ENCODE data around the gene PAGE2B.
"Not testable (repeated sequence)": the region's sequence is repeated elsewhere in the genome, so short reads cannot be mapped to it uniquely, and the experiment has no call there.

The PAGE2B gene

GRCh38 chrX:55074851-55075467, at the start of gene PAGE2B:
PAGE2B (plus strand) TSS chrX:55075030; CDS start chrX:55076042, 1,012 bp downstream.
- no peak for FAIRE-seq

GRCh38 chrX:55026143-55026542, 48.7 kb upstream of the PAGE2B start:
- FAIRE-seq = no peak

- FAIRE-seq = no peak
Observed at GRCh38 chrX:55026840-55027239, 48.0 kb upstream of the PAGE2B start.

- FAIRE-seq = no peak
Observed at GRCh38 chrX:55028040-55028439, 46.8 kb upstream of the PAGE2B start.

GRCh38 chrX:55028611-55029010, 46.2 kb upstream of the PAGE2B start:
- no peak for FAIRE-seq

- FAIRE-seq = no peak
Observed at GRCh38 chrX:55029291-55029690, 45.5 kb upstream of the PAGE2B start.

- FAIRE-seq = no peak
Observed at GRCh38 chrX:55030271-55031205, 44.3 kb upstream of the PAGE2B start, which contains the start of gene ALAS2. ALAS2 (minus strand) TSS chrX:55030977; CDS start chrX:55026000, 4,977 bp downstream.

GRCh38 chrX:55033429-55033828, 41.4 kb upstream of the PAGE2B start:
- no peak for FAIRE-seq

- FAIRE-seq = no peak
Observed at GRCh38 chrX:55039471-55039870, 35.4 kb upstream of the PAGE2B start.

- FAIRE-seq = no peak
Observed at GRCh38 chrX:55041514-55041913, 33.3 kb upstream of the PAGE2B start.

GRCh38 chrX:55050599-55050998, 24.2 kb upstream of the PAGE2B start:
- not testable (repeated sequence) for FAIRE-seq

GRCh38 chrX:55056820-55057674, 17.8 kb upstream of the PAGE2B start:
- peak; percentile 93 for FAIRE-seq

GRCh38 chrX:55057675-55058249, 17.1 kb upstream of the PAGE2B start:
- peak; percentile 95 for FAIRE-seq

GRCh38 chrX:55067180-55067579, 7.7 kb upstream of the PAGE2B start:
- not testable (repeated sequence) for FAIRE-seq

- FAIRE-seq = no peak
Observed at GRCh38 chrX:55072286-55072685, 2.5 kb upstream of the PAGE2B start.

- no peak for FAIRE-seq
Observed at GRCh38 chrX:55088795-55089489, 14.1 kb downstream of the PAGE2B start, which contains the start of gene PAGE2. PAGE2 (plus strand) TSS chrX:55089018; CDS start chrX:55090021, 1,003 bp downstream.

GRCh38 chrX:55098691-55099090, 23.9 kb downstream of the PAGE2B start:
- FAIRE-seq = no peak

GRCh38 chrX:55099162-55099561, 24.3 kb downstream of the PAGE2B start:
- no peak for FAIRE-seq

- no peak for FAIRE-seq
Observed at GRCh38 chrX:55102754-55103153, 27.9 kb downstream of the PAGE2B start.

- no peak for FAIRE-seq
Observed at GRCh38 chrX:55107262-55107661, 32.4 kb downstream of the PAGE2B start.

- FAIRE-seq = no peak
Observed at GRCh38 chrX:55107911-55108310, 33.1 kb downstream of the PAGE2B start.

- no peak for FAIRE-seq
Observed at GRCh38 chrX:55109306-55109705, 34.5 kb downstream of the PAGE2B start.
